DMS114 treated with DMSO at 0.1 percent for 48 hours (cell line): ENCODE measurements around the gene ADGRG3.

Source experiments
- DNase-seq: peaks from one replicate; lab custom pipeline; 2025; ENCODE audit not compliant: unreplicated experiment; lab: John Stamatoyannopoulos, UW

The ADGRG3 gene

GRCh38 chr16:57645691-57646387 is 22.3 kb upstream of the ADGRG3 start:
- DNase-seq: no peak

DNA sequence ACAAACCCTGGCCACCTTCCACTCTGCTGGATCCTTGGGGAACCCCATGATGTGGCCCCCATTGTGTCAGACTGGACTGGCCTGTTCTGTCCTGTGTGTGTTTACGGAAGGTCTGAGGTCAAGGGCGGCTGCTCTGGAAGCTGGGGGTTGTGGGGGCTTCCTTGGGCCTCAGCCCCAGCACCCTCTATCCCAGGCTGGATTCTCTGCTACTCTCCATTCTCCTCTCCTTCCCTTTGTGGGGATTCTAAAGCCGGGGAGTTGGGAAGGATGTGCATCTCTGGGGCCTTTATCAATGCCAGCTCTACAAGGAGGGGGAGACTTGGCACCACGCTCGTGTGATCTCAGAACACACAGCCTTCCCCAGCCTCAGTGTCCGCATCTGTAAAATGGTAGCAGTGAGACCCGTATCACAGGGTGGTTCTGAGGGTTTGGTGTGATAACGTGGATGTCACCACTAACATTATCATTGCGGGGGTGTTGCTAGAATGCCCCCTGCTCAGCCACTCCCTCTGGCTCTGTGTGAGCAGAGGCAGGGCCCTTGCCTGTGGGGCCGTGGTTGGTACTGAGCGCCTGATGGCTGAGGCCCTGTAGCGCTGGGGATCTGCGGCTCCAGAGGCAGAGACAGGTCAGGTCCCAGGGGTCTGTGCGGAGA is 21.6 kb upstream of the ADGRG3 start:
- no peak for DNase-seq

- DNase-seq: no peak
Observed at GRCh38 chr16:57647136-57647875, 20.8 kb upstream of the ADGRG3 start.

GRCh38 chr16:57648125-57648524 is 20.0 kb upstream of the ADGRG3 start:
- no peak for DNase-seq

GRCh38 chr16:57648581-57649442 is 19.3 kb upstream of the ADGRG3 start:
- DNase-seq: peak; percentile 69

GRCh38 chr16:57649443-57649751 is 18.7 kb upstream of the ADGRG3 start:
- DNase-seq: no peak

GRCh38 chr16:57649846-57650245 is 18.3 kb upstream of the ADGRG3 start:
- no peak for DNase-seq

DNA sequence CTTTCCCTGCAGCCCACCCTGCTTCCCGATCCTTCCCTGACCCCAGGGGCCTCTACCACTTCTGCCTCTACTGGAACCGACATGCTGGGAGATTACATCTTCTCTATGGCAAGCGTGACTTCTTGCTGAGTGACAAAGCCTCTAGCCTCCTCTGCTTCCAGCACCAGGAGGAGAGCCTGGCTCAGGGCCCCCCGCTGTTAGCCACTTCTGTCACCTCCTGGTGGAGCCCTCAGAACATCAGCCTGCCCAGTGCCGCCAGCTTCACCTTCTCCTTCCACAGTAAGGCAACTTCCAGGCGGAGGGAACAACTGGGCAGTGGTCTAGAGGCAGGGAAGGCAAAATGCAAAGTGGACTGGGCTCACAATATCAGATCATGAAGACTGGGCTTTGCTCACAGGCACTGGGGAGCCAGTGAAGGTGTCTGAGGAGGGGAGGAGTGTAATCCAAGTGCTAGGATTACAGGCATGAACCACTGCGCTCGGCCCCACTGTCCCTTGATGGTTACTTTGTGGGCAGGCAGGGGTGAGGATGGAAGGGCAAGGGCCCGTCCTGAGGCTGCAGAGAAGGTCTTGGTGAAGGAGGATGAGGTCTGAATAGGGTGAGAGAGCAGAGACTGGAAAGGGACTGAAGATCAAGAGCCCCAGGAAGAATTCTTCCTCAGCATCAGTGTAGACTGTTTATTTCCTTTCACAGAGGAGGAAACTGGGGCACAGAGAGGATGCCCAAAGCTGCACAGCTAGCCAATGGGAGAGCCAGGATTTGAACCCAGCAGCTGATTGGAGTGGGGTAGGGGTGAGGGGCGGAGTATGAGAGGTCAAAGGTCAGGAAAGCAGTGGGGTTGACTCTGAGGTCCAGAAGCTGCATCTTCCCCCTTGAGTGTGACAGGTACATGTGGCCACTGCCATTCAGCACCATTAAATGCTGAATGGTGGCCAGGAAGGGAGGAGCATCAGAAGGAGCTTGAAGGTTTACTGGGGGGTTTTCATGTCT is 16.5 kb upstream of the ADGRG3 start:
- DNase-seq: no peak

- DNase-seq: no peak
Observed at GRCh38 chr16:57652695-57653471, 15.2 kb upstream of the ADGRG3 start.

GRCh38 chr16:57653936-57654335 is 14.2 kb upstream of the ADGRG3 start:
- DNase-seq: no peak

DNA sequence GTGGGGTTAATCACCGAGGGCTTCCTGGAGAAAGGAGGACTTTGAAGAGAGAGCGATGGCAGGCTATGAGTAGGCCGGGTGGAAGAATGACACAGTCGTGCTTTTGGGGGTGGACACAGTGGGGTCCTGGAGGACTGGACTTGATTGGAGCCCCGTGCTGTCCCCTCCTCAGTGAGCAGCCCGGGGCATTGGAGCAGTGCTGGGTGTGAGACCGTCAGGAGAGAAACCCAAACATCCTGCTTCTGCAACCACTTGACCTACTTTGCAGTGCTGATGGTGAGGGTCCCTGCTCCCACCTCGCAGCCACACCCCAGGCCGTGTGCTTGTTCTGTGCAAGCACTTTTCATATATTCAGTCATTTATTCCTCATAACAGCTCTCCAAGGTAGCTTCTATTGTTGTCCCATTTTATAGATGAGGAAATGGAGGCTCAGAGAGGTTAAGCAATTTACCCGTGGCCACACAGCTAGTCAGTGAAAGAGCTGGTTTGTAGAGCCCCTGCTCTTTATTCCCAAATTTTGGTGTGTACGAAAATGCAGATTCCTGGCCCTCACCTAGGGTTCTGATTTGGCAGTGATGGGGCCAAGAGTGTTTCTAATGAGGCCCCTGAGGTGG is 11.7 kb upstream of the ADGRG3 start:
- DNase-seq: no peak

DNA sequence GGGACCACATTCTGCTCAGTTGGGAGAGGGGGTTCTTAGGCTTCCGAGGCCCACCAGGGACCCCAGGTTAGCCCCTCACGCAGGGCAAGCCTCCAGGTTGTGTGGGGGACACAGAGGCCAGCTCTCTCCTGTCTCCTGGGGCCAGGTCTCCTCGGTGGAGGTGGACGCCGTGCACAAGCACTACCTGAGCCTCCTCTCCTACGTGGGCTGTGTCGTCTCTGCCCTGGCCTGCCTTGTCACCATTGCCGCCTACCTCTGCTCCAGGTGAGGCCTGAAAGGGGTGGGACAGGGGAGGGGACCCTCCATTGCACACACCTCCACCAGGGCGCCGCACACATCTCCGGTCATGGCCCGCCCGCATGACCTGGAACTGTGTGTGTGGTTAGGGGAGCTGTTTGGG is 10.9 kb upstream of the ADGRG3 start:
- no peak for DNase-seq

DNA sequence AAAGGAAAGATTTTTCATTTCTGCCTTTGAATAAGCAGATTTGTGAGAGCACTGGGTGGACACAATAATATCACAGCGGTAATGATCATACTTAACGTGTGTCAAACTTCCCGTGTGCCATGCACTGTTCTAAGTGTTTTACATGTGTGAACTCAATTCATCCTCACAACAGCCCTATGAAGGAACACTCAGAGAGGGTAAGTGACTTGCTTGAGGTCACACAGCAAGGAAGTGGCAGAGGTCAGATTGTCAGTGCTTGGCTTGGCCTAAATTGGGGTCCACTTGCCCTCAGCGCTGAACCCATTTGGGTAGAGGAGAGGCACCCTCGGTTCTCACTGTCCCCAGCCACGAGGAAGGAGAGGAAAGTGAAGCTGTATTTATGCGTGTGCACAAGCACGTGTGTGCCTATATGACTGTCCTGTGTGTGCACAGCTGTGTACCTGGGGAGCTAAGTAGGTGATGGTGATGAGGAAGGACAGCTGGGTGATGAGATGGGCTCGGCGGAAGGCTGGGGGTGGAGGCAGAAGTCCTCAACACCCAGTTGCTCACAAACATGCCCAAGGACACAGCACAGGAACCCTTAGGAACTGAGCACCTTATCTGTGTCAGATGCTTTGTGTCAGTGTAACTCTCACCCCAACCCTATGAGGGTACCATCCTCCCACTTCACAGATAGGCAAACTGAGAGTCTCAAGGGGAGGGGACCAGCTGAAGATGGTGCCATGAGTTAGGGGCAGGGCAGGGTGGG is 9.8 kb upstream of the ADGRG3 start:
- DNase-seq: no peak

- DNase-seq: no peak
Observed at GRCh38 chr16:57658878-57659674, 9.0 kb upstream of the ADGRG3 start.

GRCh38 chr16:57660715-57661463 is 7.2 kb upstream of the ADGRG3 start:
- no peak for DNase-seq

DNA sequence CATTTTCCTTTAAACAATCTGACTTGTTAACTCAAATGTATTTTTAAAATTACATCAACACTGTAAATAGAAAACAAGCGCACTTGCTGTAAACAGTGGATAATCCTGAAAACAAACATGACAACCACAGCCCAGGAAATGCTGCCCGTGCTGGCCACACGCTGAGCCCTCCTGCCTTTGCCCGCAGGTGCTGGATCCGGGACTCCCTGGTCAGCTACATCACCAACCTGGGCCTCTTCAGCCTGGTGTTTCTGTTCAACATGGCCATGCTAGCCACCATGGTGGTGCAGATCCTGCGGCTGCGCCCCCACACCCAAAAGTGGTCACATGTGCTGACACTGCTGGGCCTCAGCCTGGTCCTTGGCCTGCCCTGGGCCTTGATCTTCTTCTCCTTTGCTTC is 6.6 kb upstream of the ADGRG3 start:
- DNase-seq: no peak
